ENCODE results near the gene ERCC6. TPM values are rescaled to one million over a fixed set of nuclear protein-coding genes. Genes with fewer than 3 reads are reported as not detected.

Gene ERCC6
- total and polyA plus RNA-seq, 4 donors: 2.8 to 27.2 (median 11.2) TPM

- no peak for TF ChIP-seq CTCF (IDR thresholded peaks at IDR 0.05; ENCODE audit: control extremely low read depth, extremely low read depth)
- Histone ChIP-seq H3K4me3 (no peak overlapping the region), H3K27ac (ENCODE audit: low read depth in 1 of 2, low read length in 1 of 2) (no peak overlapping the region), H3K27me3 (ENCODE audit: control insufficient read depth in 3 of 3, insufficient read depth in 3 of 3, low read length in 2 of 3) (no peaks in the 10 kb centered on the region), H3K9me3 (ENCODE audit: control insufficient read depth in 4 of 4, insufficient read depth in 3 of 4, low read length in 3 of 4) (no peaks in the 10 kb centered on the region), H3K36me3 (ENCODE audit: control insufficient read depth in 4 of 4, insufficient read depth in 4 of 4, low read length in 4 of 4) (peaks cover 10 to 26% (median 16%) of the 10 kb centered on the region in 4 donors), H3K4me1 (ENCODE audit: control insufficient read depth in 5 of 5, insufficient read depth in 5 of 5, low read length in 5 of 5) (peaks cover 0 to 4% (median 0%) of the 10 kb centered on the region in 5 donors), H3K9ac (ENCODE audit: insufficient read depth in 1 of 2, low read length in 2 of 2) (no peak overlapping the region)
- WGBS, 2 donors: 85 to 90% methylated on average over 4 of the region's 4 CpGs
- DNase-seq (no peak), ATAC-seq (ENCODE audit: insufficient read depth, low FRiP score) (no peak)
These were observed 17.9 kb downstream of the ERCC6 start for GRCh38 chr10:49521062-49521461.

- Histone ChIP-seq H3K27ac (ENCODE audit: low read depth in 1 of 2, low read length in 1 of 2) (no peak overlapping the region), H3K4me3 (no peak overlapping the region), H3K9ac (ENCODE audit: insufficient read depth in 1 of 2, low read length in 2 of 2) (no peak overlapping the region), H3K9me3 (ENCODE audit: control insufficient read depth in 4 of 4, insufficient read depth in 3 of 4, low read length in 3 of 4) (no peaks in the 10 kb centered on the region), H3K4me1 (ENCODE audit: control insufficient read depth in 5 of 5, insufficient read depth in 5 of 5, low read length in 5 of 5) (peaks cover 0 to 4% (median 0%) of the 10 kb centered on the region in 5 donors), H3K27me3 (ENCODE audit: control insufficient read depth in 3 of 3, insufficient read depth in 3 of 3, low read length in 2 of 3) (no peaks in the 10 kb centered on the region), H3K36me3 (ENCODE audit: control insufficient read depth in 4 of 4, insufficient read depth in 4 of 4, low read length in 4 of 4) (peaks cover 9 to 21% (median 15%) of the 10 kb centered on the region in 4 donors)
- WGBS, 2 donors: 73 to 80% methylated on average over 8 of the region's 8 CpGs
- no peak for ATAC-seq (ENCODE audit: insufficient read depth, low FRiP score)
- TF ChIP-seq CTCF (IDR thresholded peaks at IDR 0.05; ENCODE audit: control extremely low read depth, extremely low read depth): no peak
- DNase-seq: peak in 1 of 3 donors; percentile 17
These were observed 18.7 kb downstream of the ERCC6 start for GRCh38 chr10:49520122-49520775.

GRCh38 chr10:49519717-49520116 is 19.2 kb downstream of the ERCC6 start:
- Histone ChIP-seq H3K9ac (ENCODE audit: insufficient read depth in 1 of 2, low read length in 2 of 2) (no peak overlapping the region), H3K4me3 (no peak overlapping the region), H3K4me1 (ENCODE audit: control insufficient read depth in 5 of 5, insufficient read depth in 5 of 5, low read length in 5 of 5) (no peaks in the 10 kb centered on the region), H3K27ac (ENCODE audit: low read depth in 1 of 2, low read length in 1 of 2) (no peak overlapping the region), H3K36me3 (ENCODE audit: control insufficient read depth in 4 of 4, insufficient read depth in 4 of 4, low read length in 4 of 4) (peaks cover 6 to 21% (median 15%) of the 10 kb centered on the region in 4 donors), H3K9me3 (ENCODE audit: control insufficient read depth in 4 of 4, insufficient read depth in 3 of 4, low read length in 3 of 4) (no peaks in the 10 kb centered on the region), H3K27me3 (ENCODE audit: control insufficient read depth in 3 of 3, insufficient read depth in 3 of 3, low read length in 2 of 3) (no peaks in the 10 kb centered on the region)
- DNase-seq: no peak
- ATAC-seq (ENCODE audit: insufficient read depth, low FRiP score): no peak
- 77 to 89% methylated on average over 2 of the region's 2 CpGs for WGBS, 2 donors
- TF ChIP-seq CTCF (IDR thresholded peaks at IDR 0.05; ENCODE audit: control extremely low read depth, extremely low read depth): no peak

Measured in lung (tissue), 12 donors.